Measurements from ENCODE around the gene BTBD3. TPM values are rescaled to one million over a fixed set of nuclear protein-coding genes. Genes with fewer than 3 reads are reported as not detected.
A peak's percentile ranks its signal among the peaks of the same experiment; 100 is the strongest.

BTBD3 gene
- total and polyA plus RNA-seq, 2 donors (not counting 1 experiment from before 2014, with no cell fraction given): 47.4 to 51.7 TPM

DNA sequence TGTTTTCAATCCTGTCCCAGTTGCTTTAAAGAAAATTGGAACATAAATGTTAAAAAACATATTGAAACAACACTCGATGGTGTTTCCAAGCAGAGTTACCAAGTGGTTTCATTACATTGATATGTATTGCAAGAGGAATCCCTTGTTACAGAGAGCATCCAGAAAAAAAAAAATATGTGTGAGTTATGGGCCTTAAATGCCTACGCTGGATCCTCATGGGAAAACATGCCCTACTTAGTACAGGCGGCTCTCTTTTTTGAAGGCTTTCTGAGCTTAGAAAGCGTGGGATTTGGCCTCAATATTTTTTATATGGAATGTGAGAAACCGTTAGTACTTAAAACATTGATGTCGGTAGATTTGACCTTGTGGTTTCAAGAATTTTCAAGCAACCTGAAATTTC, 26.1 kb downstream of the BTBD3 start:
- no peaks in the 10 kb centered on the region for H3K79me2 ChIP-seq (ENCODE audit: control insufficient read depth, insufficient read depth, low read length)
- H2AFZ ChIP-seq (ENCODE audit: low read length): no peak overlapping the region
- no peaks in the 10 kb centered on the region for H4K20me1 ChIP-seq (ENCODE audit: control insufficient read depth, extremely low read depth, insufficient read depth, low read length)
- no peak overlapping the region for H3K27ac ChIP-seq (ENCODE audit: insufficient read depth, low read length)
- TF ChIP-seq, protein P1, sequence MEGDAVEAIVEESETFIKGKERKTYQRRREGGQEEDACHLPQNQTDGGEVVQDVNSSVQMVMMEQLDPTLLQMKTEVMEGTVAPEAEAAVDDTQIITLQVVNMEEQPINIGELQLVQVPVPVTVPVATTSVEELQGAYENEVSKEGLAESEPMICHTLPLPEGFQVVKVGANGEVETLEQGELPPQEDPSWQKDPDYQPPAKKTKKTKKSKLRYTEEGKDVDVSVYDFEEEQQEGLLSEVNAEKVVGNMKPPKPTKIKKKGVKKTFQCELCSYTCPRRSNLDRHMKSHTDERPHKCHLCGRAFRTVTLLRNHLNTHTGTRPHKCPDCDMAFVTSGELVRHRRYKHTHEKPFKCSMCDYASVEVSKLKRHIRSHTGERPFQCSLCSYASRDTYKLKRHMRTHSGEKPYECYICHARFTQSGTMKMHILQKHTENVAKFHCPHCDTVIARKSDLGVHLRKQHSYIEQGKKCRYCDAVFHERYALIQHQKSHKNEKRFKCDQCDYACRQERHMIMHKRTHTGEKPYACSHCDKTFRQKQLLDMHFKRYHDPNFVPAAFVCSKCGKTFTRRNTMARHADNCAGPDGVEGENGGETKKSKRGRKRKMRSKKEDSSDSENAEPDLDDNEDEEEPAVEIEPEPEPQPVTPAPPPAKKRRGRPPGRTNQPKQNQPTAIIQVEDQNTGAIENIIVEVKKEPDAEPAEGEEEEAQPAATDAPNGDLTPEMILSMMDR (conservative IDR thresholded peaks at IDR 0.05 in 1 of 2, IDR thresholded peaks at IDR 0.05 in 1 of 2; ENCODE audit: low read depth in 1 of 2, low read length in 2 of 2): no peak
- no peak for TF ChIP-seq EZH2 (IDR thresholded peaks at IDR 0.05; ENCODE audit: low read length, missing control alignments)
- H3K4me2 ChIP-seq (ENCODE audit: extremely low read depth, insufficient read depth, low read length): no peak overlapping the region
- no peaks in the 10 kb centered on the region for H3K27me3 ChIP-seq (ENCODE audit: control insufficient read depth, insufficient read depth, low read length)
- H3K36me3 ChIP-seq (ENCODE audit: control insufficient read depth, insufficient read depth, low read length): no peaks in the 10 kb centered on the region
- no peak for DNase-seq (ENCODE audit: low read depth in 2 of 2)
- no peak overlapping the region for H3K9ac ChIP-seq (ENCODE audit: insufficient read depth, low read length)
- H3K4me3 ChIP-seq (replicated peaks in 1 of 4; ENCODE audit: control extremely low read depth in 1 of 4, insufficient read depth in 1 of 4, low read depth in 3 of 4, low read length in 4 of 4): no peak overlapping the region
- H3K4me1 ChIP-seq (ENCODE audit: control insufficient read depth, extremely low read depth, insufficient read depth, low read length): no peaks in the 10 kb centered on the region
- H3K9me3 ChIP-seq (ENCODE audit: control insufficient read depth, insufficient read depth, low read depth, low read length): no peaks in the 10 kb centered on the region

DNA sequence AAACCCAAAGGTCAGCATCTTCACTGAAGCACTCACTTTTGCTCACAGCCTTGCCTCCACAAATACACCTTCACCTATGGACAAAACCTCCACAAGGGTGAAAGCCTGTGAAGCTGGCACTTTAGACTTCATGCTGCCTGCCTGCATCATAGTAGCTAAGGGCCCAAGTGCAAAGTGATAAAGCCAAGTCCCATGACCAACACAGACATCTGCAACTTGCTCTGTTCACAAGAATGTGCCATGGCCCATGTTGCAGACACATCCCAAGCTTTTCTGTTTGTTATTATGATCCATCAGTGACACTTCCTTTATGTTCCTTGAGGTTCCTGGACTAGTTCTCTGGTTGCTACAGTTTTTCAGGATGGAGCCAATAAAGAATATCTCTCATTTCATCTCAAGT, 31.1 kb downstream of the BTBD3 start:
- Histone ChIP-seq H3K4me3 (replicated peaks in 1 of 4; ENCODE audit: control extremely low read depth in 1 of 4, insufficient read depth in 1 of 4, low read depth in 3 of 4, low read length in 4 of 4) (no peak overlapping the region), H4K20me1 (ENCODE audit: control insufficient read depth, extremely low read depth, insufficient read depth, low read length) (no peaks in the 10 kb centered on the region)
- TF ChIP-seq, protein P1 (conservative IDR thresholded peaks at IDR 0.05 in 1 of 2, IDR thresholded peaks at IDR 0.05 in 1 of 2; ENCODE audit: low read depth in 1 of 2, low read length in 2 of 2): no peak
- no peak for TF ChIP-seq EZH2 (IDR thresholded peaks at IDR 0.05; ENCODE audit: low read length, missing control alignments)

DNA sequence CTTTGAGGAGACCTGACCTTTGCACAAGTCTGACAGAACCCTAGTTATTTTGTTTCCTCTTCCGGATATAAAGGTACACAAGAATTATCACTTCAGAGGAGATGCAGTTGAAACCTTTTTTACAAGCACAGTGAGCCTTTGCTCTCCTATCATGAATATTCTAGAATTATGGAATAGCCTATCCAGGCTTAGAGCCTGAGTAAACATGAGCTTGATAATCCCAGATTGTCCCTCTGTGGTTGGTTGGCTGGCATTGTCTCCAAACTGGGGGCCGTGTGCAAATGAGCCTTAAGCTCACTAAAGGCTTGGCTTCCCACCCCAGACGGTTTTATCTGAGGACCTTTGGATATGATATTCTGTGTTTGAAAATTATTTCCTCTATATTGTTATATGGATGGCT, 32.0 kb downstream of the BTBD3 start:
- no peak overlapping the region for H2AFZ ChIP-seq (ENCODE audit: low read length)
- H3K9ac ChIP-seq (ENCODE audit: insufficient read depth, low read length): no peak overlapping the region
- no peaks in the 10 kb centered on the region for H4K20me1 ChIP-seq (ENCODE audit: control insufficient read depth, extremely low read depth, insufficient read depth, low read length)
- no peaks in the 10 kb centered on the region for H3K79me2 ChIP-seq (ENCODE audit: control insufficient read depth, insufficient read depth, low read length)
- H3K9me3 ChIP-seq (ENCODE audit: control insufficient read depth, insufficient read depth, low read depth, low read length): no peaks in the 10 kb centered on the region
- H3K4me3 ChIP-seq (replicated peaks in 1 of 4; ENCODE audit: control extremely low read depth in 1 of 4, insufficient read depth in 1 of 4, low read depth in 3 of 4, low read length in 4 of 4): no peak overlapping the region
- TF ChIP-seq, protein P1 (conservative IDR thresholded peaks at IDR 0.05 in 1 of 2, IDR thresholded peaks at IDR 0.05 in 1 of 2; ENCODE audit: low read depth in 1 of 2, low read length in 2 of 2): no peak
- TF ChIP-seq EZH2 (IDR thresholded peaks at IDR 0.05; ENCODE audit: low read length, missing control alignments): no peak
- H3K36me3 ChIP-seq (ENCODE audit: control insufficient read depth, insufficient read depth, low read length): no peaks in the 10 kb centered on the region
- H3K4me1 ChIP-seq (ENCODE audit: control insufficient read depth, extremely low read depth, insufficient read depth, low read length): no peaks in the 10 kb centered on the region
- no peak overlapping the region for H3K4me2 ChIP-seq (ENCODE audit: extremely low read depth, insufficient read depth, low read length)
- H3K27me3 ChIP-seq (ENCODE audit: control insufficient read depth, insufficient read depth, low read length): no peaks in the 10 kb centered on the region
- no peak for DNase-seq (ENCODE audit: low read depth in 2 of 2)
- no peak overlapping the region for H3K27ac ChIP-seq (ENCODE audit: insufficient read depth, low read length)

More for the DNA sequence above, 31.1 kb downstream of the BTBD3 start:
- no peak overlapping the region for H3K4me2 ChIP-seq (ENCODE audit: extremely low read depth, insufficient read depth, low read length)
- H3K27ac ChIP-seq (ENCODE audit: insufficient read depth, low read length): no peak overlapping the region
- H3K4me1 ChIP-seq (ENCODE audit: control insufficient read depth, extremely low read depth, insufficient read depth, low read length): no peaks in the 10 kb centered on the region
- H3K36me3 ChIP-seq (ENCODE audit: control insufficient read depth, insufficient read depth, low read length): no peaks in the 10 kb centered on the region
- peak in 1 of 2 donors; percentile 4 for DNase-seq (ENCODE audit: low read depth in 2 of 2)
- no peak overlapping the region for H2AFZ ChIP-seq (ENCODE audit: low read length)
- H3K9me3 ChIP-seq (ENCODE audit: control insufficient read depth, insufficient read depth, low read depth, low read length): no peaks in the 10 kb centered on the region
- no peak overlapping the region for H3K9ac ChIP-seq (ENCODE audit: insufficient read depth, low read length)
- H3K27me3 ChIP-seq (ENCODE audit: control insufficient read depth, insufficient read depth, low read length): no peaks in the 10 kb centered on the region
- no peaks in the 10 kb centered on the region for H3K79me2 ChIP-seq (ENCODE audit: control insufficient read depth, insufficient read depth, low read length)

Measured in fibroblast of lung (primary cell).